Measurements from ENCODE around the gene PITPNC1. TPM values are rescaled to one million over a fixed set of nuclear protein-coding genes. Genes with fewer than 3 reads are reported as not detected.
"Not testable (repeated sequence)": the region's sequence is repeated elsewhere in the genome, so short reads cannot be mapped to it uniquely, and the experiment has no call there.

Gene PITPNC1
- total RNA-seq, 1 donor from 2014 or later = 42.9 TPM

- intact Hi-C loops (cut with micrococcal nuclease) = loop anchor here (5.0 kb wide), 2 partner anchors 124 to 239 kb away; partner anchors contain the start of gene NOL11
These were observed 101.4 kb downstream of the PITPNC1 start for GRCh38 chr17:67478401-67479041.

GRCh38 chr17:67479148-67479547, 102.1 kb downstream of the PITPNC1 start:
- intact Hi-C loops (cut with micrococcal nuclease) = loop anchor here (5.0 kb wide), 2 partner anchors 123 to 238 kb away; partner anchors contain the start of gene NOL11

- intact Hi-C loops (cut with micrococcal nuclease) = not testable (repeated sequence)
These were observed 103.9 kb downstream of the PITPNC1 start for GRCh38 chr17:67480959-67481358.

DNA sequence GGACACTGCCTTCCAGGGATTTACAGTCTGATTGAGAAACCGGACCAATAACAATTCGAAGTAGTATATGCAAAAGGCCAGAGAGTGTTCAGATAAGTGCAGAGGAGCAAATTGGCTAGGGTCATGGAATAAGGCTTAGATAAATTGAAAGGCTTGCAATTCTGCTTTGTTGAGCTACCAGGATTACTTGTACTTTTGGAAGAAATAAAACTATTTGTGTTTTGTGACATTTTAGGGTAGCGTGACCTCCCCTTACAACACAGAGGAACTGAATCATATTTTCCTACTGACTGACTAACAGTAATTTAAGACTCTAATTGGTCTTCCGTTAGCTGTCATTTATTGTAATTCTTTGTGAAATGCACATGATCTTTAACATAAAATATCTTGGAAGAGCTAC, 104.7 kb downstream of the PITPNC1 start:
- intact Hi-C loops (cut with micrococcal nuclease) = no loop called here

- intact Hi-C loops (cut with micrococcal nuclease) = no loop called here
These were observed 105.7 kb downstream of the PITPNC1 start for GRCh38 chr17:67482764-67483163.

- intact Hi-C loops (cut with micrococcal nuclease) = no loop called here
These were observed 107.2 kb downstream of the PITPNC1 start for GRCh38 chr17:67484261-67484660.

DNA sequence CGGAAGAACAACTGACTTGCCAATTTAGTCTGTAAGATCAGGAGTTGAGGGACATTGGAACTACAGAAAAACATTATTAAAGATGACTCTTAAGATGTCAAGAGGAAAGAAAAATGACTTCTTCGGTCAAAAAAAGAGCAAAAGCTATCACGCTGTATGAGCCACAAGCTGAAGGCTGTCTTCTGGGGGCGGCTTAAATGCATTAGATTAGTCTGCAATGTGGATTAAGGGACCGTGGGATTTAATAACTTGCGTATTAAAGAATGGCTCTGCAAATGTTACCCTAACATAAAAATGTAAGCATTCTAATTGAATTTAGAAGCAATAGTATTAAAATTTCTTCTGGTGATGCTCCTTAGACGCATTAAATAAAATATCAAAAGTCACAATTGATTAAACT, 108.6 kb downstream of the PITPNC1 start:
- intact Hi-C loops (cut with micrococcal nuclease) = no loop called here

DNA sequence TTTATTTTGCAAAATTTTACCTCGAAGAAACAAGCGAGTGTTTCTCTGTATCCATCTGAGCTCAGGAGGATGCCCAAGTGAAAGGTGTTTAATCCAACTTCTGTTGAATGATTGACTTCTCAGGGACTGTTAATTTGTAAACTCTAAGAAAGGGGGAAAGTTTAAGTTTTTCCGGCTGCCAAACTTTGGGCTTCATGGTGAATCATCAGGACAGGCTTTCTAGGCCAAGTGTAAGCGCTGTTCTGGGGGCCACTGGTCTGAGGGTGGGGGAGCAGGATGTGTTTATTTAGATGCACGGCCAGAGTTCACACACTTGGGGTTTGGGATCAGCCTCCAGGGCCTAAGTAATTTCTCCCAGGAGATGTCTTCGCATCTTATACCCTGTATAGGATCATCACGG, 110.4 kb downstream of the PITPNC1 start:
- intact Hi-C loops (cut with micrococcal nuclease) = no loop called here

DNA sequence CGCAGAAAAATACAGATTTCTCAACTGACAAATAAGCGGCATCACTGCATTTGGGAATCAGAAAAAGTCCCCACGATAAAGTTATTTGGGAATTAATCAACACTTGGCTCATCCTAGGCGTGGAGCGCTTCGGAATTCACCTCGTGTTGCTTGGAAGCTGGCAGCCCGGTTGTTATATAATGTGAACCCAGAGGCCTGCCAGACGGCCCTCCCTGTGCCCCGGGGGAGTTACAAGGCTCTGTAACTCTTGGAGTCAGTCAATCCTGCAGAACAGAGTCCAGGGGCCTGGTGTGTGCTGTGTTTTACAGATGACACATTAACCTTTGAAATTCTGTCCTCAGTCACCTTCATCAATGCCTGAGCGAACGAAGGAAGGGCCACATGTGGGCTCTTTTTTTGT, 111.1 kb downstream of the PITPNC1 start:
- intact Hi-C loops (cut with micrococcal nuclease) = no loop called here

- intact Hi-C loops (cut with micrococcal nuclease) = no loop called here
These were observed 111.7 kb downstream of the PITPNC1 start for GRCh38 chr17:67488768-67489167.

GRCh38 chr17:67489273-67489672, 112.2 kb downstream of the PITPNC1 start:
- intact Hi-C loops (cut with micrococcal nuclease) = no loop called here

GRCh38 chr17:67490471-67490870, 113.4 kb downstream of the PITPNC1 start:
- intact Hi-C loops (cut with micrococcal nuclease) = no loop called here

- intact Hi-C loops (cut with micrococcal nuclease) = no loop called here
These were observed 114.1 kb downstream of the PITPNC1 start for GRCh38 chr17:67491009-67491680.

- intact Hi-C loops (cut with micrococcal nuclease) = no loop called here
These were observed 114.6 kb downstream of the PITPNC1 start for GRCh38 chr17:67491681-67492024.

DNA sequence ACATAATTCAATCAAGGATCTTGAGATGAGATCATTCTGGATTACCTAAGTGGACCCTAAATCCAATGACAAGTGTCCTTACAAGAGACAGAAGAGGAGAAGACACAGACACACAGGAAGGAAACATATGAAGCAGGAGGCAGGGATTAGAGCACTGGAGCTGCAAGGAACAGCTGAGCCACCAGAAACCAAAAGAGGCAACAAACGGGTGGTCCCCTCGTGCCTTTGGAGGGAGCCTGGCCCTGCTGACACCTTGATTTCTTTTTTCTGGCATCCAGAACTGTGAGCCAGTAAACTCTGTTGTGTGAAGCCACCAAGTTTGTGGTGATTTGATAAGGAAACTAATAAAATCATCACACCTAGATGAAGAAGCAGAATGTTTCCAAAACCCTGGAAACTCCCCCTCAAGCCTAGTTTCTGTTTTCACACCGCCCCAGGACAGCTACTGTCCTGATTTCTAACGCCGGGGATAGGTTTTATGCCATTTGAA, 115.2 kb downstream of the PITPNC1 start:
- intact Hi-C loops (cut with micrococcal nuclease) = no loop called here

DNA sequence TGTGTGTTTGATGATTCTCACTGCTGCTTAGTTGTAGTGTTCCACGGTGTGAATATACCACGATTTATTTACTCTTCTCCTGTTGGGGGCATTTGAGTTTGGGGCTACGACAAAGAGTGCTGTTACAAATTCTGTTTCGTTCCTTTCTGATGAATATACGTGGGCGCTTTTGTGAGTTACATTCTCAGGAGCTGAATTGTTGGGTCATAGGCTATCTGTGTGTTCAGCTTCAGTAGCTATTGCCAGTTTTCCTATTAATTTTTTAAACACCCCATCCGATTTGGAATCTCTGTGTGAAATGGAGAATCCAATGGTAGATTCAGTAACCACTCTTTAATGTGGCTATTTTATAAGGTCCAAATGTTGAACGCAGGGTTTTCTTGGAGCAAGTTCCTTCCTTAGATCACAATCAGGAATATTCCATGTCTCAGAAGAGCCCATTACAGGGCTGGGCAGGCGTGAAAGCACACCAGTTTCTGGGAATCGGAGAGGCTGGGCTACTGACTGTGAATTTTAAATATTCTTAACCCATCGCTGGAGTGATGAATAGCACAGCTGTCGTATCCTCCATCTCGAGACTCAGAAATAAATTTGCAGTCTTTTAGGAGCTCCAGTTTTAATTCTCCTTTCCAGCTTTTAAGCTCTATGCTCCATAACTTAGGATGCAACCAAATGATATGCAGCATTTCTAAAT, 115.9 kb downstream of the PITPNC1 start:
- intact Hi-C loops (cut with micrococcal nuclease) = no loop called here

DNA sequence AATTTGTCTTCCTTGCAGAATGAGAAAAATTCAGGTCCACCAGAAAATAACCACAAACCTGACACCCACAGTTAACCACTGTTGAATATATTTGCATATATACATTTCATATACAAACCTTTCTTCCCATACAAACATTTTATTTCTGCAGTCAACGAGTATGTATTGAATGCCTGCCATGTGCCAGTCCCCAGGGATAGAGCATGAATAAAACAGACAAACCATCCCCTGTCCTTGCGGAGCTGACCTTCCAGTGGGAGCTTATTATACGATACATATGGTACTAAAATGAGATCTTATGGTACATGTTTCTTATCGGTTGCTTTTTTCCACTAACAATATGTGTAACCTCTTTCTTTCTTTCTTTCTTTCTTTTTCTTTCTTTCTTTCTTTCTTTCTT, 116.7 kb downstream of the PITPNC1 start:
- intact Hi-C loops (cut with micrococcal nuclease) = no loop called here

- intact Hi-C loops (cut with micrococcal nuclease) = not testable (repeated sequence)
These were observed 118.5 kb downstream of the PITPNC1 start for GRCh38 chr17:67495534-67495933.

DNA sequence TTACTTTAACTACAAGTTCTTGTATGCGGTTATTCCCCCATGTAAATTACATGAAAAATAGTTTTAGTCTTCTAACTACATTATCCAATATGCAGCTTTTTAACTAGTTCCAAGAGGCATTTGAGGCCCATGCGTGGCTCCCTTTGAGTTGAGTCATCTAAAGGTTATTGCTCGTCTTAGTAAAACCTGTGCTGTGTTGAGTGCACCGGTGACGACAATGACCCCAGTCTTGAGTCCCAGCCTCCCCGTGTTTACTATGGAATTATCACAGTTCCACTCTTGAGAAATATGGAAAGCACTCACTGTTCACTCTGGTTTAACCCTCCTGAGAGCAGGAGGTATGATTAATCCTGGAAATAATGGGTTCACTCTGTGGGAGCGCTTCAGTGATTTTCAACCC, 119.2 kb downstream of the PITPNC1 start:
- intact Hi-C loops (cut with micrococcal nuclease) = no loop called here

DNA sequence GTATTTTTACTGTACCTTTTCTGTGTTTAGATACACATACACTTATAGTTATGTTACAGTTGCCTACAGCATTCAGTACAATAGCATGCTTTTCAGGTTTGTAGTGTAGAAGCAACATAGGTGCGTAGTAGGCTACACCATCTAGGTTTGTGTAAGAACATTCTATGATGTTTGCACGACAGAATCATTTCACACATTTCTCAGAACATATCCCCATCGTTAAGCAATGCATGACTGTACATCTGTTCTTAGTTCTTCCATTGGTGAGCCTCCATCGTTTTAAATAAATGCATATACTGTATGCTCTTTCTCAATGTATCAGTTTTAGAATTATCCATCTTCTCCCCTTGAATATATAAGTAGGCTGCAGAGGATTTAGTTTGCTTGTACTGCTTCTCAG, 122.6 kb downstream of the PITPNC1 start:
- intact Hi-C loops (cut with micrococcal nuclease) = no loop called here

DNA sequence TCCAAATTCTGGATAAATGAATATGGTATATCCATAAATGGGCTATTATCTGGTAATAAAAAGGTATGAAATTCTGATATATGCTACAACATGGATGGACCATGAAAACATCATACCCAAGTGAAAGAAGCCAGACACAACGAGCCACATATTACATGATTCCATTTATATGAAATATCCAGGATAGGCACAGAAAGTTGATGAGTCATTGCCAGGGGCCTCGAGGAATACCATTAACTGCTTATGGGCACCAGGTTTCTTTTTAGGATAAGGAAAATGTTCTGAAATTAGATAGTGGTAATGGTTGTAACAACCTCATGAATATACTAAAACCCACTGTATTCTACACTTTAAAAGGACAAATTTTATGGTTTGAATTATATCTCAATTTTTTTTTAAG, 123.2 kb downstream of the PITPNC1 start:
- intact Hi-C loops (cut with micrococcal nuclease) = no loop called here

DNA sequence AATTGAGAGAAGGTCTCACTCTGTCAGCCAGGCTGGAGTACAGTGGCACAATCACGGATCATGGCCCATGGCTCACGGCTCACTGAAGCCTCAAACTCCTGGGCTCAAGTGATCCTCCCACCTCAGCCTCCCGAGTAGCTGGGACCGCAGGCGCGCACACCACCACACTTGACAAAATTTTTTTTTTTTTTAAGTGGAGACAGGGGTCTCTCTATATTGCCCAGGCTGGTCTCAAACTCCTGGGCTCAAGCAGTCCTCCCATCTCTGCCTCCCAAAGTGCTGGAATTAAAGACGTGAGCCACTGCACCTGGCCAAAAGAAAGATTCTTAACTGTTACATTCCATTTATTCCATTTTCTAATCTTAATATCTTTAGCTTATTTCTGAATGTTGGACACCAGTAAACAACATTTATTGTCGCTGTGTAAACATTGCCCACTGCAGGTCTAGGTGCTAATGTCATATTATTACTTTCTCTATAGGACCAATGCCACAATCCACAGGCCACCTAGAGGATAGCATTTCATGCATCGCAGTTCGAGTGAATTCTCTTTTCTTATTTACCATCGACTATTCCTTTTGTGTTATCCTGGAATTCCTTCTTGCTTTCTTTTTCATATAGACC, 123.7 kb downstream of the PITPNC1 start:
- intact Hi-C loops (cut with micrococcal nuclease) = no loop called here
